HepG2 (cell line): ENCODE results near the gene FAM181A. TPM values are rescaled to one million over a fixed set of nuclear protein-coding genes. Genes with fewer than 3 reads are reported as not detected.

Source experiments
- ATF4 ChIP-seq, 2 experiments: fragments of 450-650 bp in 1 of 2; sonication (generic) in 1 of 2; formaldehyde crosslinking; IDR thresholded peaks; 2 replicates each; pipeline versions ENCODE4 v1.5.0 to v1.8.0; 2020 to 2022; ENCODE audit warnings: mild to moderate bottlenecking in 1 of 2, missing genetic modification reagents in 1 of 2
- CEBPG ChIP-seq: IDR thresholded peaks from 2 replicates; pipeline ENCODE4 v1.6.1; 2016
- GPN1 ChIP-seq: sonication (generic); formaldehyde crosslinking; IDR thresholded peaks from 2 replicates; pipeline ENCODE4 v1.5.1; 2020; ENCODE audit warnings: missing genetic modification reagents, borderline replicate concordance
- PPARG ChIP-seq: conservative IDR thresholded peaks from 2 replicates; pipeline ENCODE4 v1.6.1; 2016; ENCODE audit warnings: missing biosample characterization, missing genetic modification reagents
- RAD51 ChIP-seq: fragments of 450-650 bp; IDR thresholded peaks from 2 replicates; pipeline ENCODE4 v1.6.1; 2016; ENCODE audit warnings: borderline replicate concordance
- RARG ChIP-seq: sonication (generic); formaldehyde crosslinking; IDR thresholded peaks from 2 replicates; pipeline ENCODE4 v1.4.0; 2020; ENCODE audit warnings: low read depth, mild to moderate bottlenecking, missing genetic modification reagents
- REPIN1 ChIP-seq: sonication (generic); formaldehyde crosslinking; IDR thresholded peaks from 2 replicates; pipeline ENCODE4 v1.8.0; 2022; ENCODE audit warnings: missing genetic modification reagents, low read depth, mild to moderate bottlenecking, borderline replicate concordance
- SIX4 ChIP-seq: sonication (generic); formaldehyde crosslinking; IDR thresholded peaks from 2 replicates; pipeline ENCODE4 v1.4.0; 2020; ENCODE audit warnings: missing genetic modification reagents
- ZNF619 ChIP-seq: sonication (generic); formaldehyde crosslinking; IDR thresholded peaks from 2 replicates; pipeline ENCODE4 v1.4.0; 2020; ENCODE audit warnings: mild to moderate bottlenecking, missing genetic modification reagents
- polyA plus RNA-seq, 8 experiments: library from polyadenylated mRNA; depleted of rRNA in 3 of 8; stranded (reverse) in 7 of 8; unstranded in 1 of 8; fragments of >200 nt; fragmentation: Illumina TruSeq in 4 of 8; extraction: Trizol in 4 of 8; gene quantifications; 2 replicates each; pipeline versions ENCODE4 v1.2.1 to v1.2.3, GENCODE V29; 2011 to 2016; ENCODE audit warnings: low read depth in 4 of 8, missing spikeins in 1 of 8, mixed read lengths in 1 of 8; ENCODE audit not compliant: insufficient read depth in 1 of 8
- total RNA-seq, 5 experiments: library from RNA; depleted of rRNA; stranded (reverse); fragments of >200 nt; fragmentation: Illumina TruSeq; extraction: Trizol; gene quantifications; 2 replicates each; pipeline ENCODE4 v1.2.3, GENCODE V29; 2016; ENCODE audit warnings: low read depth in 1 of 5
- TF ChIP-seq, protein P1 (sequence below): sonication (generic); formaldehyde crosslinking; IDR thresholded peaks from 2 replicates; pipeline ENCODE4 v1.5.0; 2020; ENCODE audit warnings: mild to moderate bottlenecking, missing genetic modification reagents, borderline replicate concordance
- TF ChIP-seq, protein P2 (sequence below): sonication (generic); formaldehyde crosslinking; IDR thresholded peaks from 2 replicates; pipeline ENCODE4 v1.4.0; 2020; ENCODE audit warnings: missing genetic modification reagents, borderline replicate concordance
- TF ChIP-seq, protein P3 (sequence below): sonication (generic); formaldehyde crosslinking; IDR thresholded peaks from 2 replicates; pipeline ENCODE4 v1.4.0; 2020; ENCODE audit warnings: missing genetic modification reagents, borderline replicate concordance

Gene FAM181A
- total and polyA plus RNA-seq, 2 of the 13 experiments (the other 11 are each of a cell fraction or from before 2014, with no cell fraction given): 1.1 to 1.5 TPM

GRCh38 chr14:93959239-93960107, 32.3 kb downstream of the FAM181A start (continued):
- TF ChIP-seq, protein P1, sequence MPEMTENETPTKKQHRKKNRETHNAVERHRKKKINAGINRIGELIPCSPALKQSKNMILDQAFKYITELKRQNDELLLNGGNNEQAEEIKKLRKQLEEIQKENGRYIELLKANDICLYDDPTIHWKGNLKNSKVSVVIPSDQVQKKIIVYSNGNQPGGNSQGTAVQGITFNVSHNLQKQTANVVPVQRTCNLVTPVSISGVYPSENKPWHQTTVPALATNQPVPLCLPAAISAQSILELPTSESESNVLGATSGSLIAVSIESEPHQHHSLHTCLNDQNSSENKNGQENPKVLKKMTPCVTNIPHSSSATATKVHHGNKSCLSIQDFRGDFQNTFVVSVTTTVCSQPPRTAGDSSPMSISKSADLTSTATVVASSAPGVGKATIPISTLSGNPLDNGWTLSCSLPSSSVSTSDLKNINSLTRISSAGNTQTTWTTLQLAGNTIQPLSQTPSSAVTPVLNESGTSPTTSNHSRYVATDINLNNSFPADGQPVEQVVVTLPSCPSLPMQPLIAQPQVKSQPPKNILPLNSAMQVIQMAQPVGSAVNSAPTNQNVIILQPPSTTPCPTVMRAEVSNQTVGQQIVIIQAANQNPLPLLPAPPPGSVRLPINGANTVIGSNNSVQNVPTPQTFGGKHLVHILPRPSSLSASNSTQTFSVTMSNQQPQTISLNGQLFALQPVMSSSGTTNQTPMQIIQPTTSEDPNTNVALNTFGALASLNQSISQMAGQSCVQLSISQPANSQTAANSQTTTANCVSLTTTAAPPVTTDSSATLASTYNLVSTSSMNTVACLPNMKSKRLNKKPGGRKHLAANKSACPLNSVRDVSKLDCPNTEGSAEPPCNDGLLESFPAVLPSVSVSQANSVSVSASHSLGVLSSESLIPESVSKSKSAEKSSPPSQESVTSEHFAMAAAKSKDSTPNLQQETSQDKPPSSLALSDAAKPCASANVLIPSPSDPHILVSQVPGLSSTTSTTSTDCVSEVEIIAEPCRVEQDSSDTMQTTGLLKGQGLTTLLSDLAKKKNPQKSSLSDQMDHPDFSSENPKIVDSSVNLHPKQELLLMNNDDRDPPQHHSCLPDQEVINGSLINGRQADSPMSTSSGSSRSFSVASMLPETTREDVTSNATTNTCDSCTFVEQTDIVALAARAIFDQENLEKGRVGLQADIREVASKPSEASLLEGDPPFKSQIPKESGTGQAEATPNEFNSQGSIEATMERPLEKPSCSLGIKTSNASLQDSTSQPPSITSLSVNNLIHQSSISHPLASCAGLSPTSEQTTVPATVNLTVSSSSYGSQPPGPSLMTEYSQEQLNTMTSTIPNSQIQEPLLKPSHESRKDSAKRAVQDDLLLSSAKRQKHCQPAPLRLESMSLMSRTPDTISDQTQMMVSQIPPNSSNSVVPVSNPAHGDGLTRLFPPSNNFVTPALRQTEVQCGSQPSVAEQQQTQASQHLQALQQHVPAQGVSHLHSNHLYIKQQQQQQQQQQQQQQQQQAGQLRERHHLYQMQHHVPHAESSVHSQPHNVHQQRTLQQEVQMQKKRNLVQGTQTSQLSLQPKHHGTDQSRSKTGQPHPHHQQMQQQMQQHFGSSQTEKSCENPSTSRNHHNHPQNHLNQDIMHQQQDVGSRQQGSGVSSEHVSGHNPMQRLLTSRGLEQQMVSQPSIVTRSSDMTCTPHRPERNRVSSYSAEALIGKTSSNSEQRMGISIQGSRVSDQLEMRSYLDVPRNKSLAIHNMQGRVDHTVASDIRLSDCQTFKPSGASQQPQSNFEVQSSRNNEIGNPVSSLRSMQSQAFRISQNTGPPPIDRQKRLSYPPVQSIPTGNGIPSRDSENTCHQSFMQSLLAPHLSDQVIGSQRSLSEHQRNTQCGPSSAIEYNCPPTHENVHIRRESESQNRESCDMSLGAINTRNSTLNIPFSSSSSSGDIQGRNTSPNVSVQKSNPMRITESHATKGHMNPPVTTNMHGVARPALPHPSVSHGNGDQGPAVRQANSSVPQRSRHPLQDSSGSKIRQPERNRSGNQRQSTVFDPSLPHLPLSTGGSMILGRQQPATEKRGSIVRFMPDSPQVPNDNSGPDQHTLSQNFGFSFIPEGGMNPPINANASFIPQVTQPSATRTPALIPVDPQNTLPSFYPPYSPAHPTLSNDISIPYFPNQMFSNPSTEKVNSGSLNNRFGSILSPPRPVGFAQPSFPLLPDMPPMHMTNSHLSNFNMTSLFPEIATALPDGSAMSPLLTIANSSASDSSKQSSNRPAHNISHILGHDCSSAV: no peak
- TF ChIP-seq RARG (CRISPR knock-in tag): no peak
- TF ChIP-seq SIX4: peak; percentile 82
- TF ChIP-seq, protein P2, sequence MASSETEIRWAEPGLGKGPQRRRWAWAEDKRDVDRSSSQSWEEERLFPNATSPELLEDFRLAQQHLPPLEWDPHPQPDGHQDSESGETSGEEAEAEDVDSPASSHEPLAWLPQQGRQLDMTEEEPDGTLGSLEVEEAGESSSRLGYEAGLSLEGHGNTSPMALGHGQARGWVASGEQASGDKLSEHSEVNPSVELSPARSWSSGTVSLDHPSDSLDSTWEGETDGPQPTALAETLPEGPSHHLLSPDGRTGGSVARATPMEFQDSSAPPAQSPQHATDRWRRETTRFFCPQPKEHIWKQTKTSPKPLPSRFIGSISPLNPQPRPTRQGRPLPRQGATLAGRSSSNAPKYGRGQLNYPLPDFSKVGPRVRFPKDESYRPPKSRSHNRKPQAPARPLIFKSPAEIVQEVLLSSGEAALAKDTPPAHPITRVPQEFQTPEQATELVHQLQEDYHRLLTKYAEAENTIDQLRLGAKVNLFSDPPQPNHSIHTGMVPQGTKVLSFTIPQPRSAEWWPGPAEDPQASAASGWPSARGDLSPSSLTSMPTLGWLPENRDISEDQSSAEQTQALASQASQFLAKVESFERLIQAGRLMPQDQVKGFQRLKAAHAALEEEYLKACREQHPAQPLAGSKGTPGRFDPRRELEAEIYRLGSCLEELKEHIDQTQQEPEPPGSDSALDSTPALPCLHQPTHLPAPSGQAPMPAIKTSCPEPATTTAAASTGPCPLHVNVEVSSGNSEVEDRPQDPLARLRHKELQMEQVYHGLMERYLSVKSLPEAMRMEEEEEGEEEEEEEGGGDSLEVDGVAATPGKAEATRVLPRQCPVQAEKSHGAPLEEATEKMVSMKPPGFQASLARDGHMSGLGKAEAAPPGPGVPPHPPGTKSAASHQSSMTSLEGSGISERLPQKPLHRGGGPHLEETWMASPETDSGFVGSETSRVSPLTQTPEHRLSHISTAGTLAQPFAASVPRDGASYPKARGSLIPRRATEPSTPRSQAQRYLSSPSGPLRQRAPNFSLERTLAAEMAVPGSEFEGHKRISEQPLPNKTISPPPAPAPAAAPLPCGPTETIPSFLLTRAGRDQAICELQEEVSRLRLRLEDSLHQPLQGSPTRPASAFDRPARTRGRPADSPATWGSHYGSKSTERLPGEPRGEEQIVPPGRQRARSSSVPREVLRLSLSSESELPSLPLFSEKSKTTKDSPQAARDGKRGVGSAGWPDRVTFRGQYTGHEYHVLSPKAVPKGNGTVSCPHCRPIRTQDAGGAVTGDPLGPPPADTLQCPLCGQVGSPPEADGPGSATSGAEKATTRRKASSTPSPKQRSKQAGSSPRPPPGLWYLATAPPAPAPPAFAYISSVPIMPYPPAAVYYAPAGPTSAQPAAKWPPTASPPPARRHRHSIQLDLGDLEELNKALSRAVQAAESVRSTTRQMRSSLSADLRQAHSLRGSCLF (CRISPR knock-in tag): no peak
- peak; percentile 49 for TF ChIP-seq CEBPG (CRISPR knock-in tag)
- TF ChIP-seq PPARG (CRISPR knock-in tag): peak; percentile 91
- TF ChIP-seq ZNF619 (CRISPR knock-in tag): peak; percentile 97
- TF ChIP-seq REPIN1: peak; percentile 60; the same call in 1 of the 2 replicates
- no peak for TF ChIP-seq GPN1 (CRISPR knock-in tag)
- TF ChIP-seq, protein P3, sequence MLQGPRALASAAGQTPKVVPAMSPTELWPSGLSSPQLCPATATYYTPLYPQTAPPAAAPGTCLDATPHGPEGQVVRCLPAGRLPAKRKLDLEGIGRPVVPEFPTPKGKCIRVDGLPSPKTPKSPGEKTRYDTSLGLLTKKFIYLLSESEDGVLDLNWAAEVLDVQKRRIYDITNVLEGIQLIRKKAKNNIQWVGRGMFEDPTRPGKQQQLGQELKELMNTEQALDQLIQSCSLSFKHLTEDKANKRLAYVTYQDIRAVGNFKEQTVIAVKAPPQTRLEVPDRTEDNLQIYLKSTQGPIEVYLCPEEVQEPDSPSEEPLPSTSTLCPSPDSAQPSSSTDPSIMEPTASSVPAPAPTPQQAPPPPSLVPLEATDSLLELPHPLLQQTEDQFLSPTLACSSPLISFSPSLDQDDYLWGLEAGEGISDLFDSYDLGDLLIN (CRISPR knock-in tag): no peak; the same call in 1 of the 2 replicates
- 0 out of 2 replicates have a peak, but pooled peaks have one; percentile 33 for TF ChIP-seq RAD51
- TF ChIP-seq ATF4 (CRISPR knock-in tag; IDR thresholded peaks at IDR 0.05): peak in 1 of 2 experiments; percentile 75; a peak in 2 of 4 replicates
